HUES48 (cell line): ENCODE results near the gene PINLYP.
"Not testable (repeated sequence)": the region's sequence is repeated elsewhere in the genome, so short reads cannot be mapped to it uniquely, and the experiment has no call there.

Source experiments
- H3K27ac ChIP-seq: one replicate; pipeline ENCODE4 v1.7.0; 2013; ENCODE audit warnings: low read depth, low read length, inconsistent platforms
- H3K27me3 ChIP-seq: 2 replicates; pipeline ENCODE4 v1.6.1; 2013; ENCODE audit warnings: mild to moderate bottlenecking, low read length; ENCODE audit not compliant: control insufficient read depth, insufficient read depth
- H3K36me3 ChIP-seq: 2 replicates; pipeline ENCODE4 v1.6.1; 2013; ENCODE audit warnings: low read length; ENCODE audit not compliant: control insufficient read depth, insufficient read depth
- H3K4me1 ChIP-seq: 2 replicates; pipeline ENCODE4 v1.6.1; 2013; ENCODE audit warnings: mild to moderate bottlenecking, low read length; ENCODE audit not compliant: control insufficient read depth, insufficient read depth
- H3K4me3 ChIP-seq: 2 replicates; pipeline ENCODE4 v1.5.1; 2013; ENCODE audit warnings: mild to moderate bottlenecking, low read depth, low read length
- H3K9ac ChIP-seq: 2 replicates; pipeline ENCODE4 v1.6.1; 2013; ENCODE audit warnings: mild to moderate bottlenecking, low read depth, low read length, moderate library complexity
- H3K9me3 ChIP-seq: 2 replicates; pipeline ENCODE4 v1.6.1; 2013; ENCODE audit warnings: low read length; ENCODE audit not compliant: control insufficient read depth, insufficient read depth

Gene PINLYP

DNA sequence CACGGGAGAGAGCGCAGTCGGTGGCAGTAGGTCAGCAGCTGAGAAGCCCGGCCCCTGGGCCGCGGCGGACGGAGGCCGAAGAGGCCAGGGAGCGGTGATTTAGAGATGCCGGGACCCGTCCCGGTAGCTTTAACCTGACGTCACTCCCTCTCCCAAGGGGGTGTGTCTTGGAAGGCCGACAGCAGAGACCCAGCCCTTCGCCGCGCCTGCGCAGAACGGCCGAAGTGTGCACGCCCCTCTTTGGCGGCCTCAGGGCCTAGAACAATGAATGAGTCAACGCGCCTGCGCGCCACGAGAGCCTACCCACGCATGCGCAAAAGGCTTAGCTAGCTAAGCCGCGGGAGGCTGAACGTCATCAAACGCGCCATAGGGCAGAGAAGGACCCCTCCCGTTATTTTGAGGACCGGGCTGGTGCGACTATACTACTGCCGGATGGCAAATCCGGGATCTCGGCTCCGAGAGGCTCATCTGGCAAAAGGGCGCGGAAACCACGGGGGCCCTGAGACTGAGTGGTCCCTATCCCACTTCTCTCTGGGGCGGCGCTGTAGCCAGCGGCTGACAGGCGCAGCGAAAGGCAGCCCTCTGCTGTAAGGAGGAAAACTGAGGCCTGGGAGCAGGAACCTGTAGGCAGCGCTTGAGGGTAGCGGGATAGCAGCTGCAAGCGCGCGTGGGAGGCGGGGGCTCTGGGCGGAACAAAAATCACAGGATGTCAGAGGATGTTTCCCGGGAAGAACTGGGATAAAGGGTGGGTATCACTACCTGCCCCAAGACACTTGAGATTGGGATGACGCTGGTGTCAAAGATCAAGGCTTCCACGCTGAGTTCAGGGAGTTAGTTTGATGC is 20.6 kb downstream of the PINLYP start, which contains the start of the genes IRGQ and ZNF576:
TSS of gene IRGQ (minus strand) at position 136 of the 843 bp plus-strand sequence. CDS start 796 bp downstream, outside the sequence.
TSS of gene ZNF576 (plus strand) at position 597 of the 843 bp plus-strand sequence. CDS start 514 bp downstream, outside the sequence.
- no peaks in the 10 kb centered on the region for H3K27me3 ChIP-seq
- peak within 1 kb of the TSS; percentile 88 for H3K4me3 ChIP-seq
- H3K4me1 ChIP-seq: peaks cover 9% of the 10 kb centered on the region; the same call in 1 of the 2 replicates
- no peaks in the 10 kb centered on the region for H3K9me3 ChIP-seq
- peak within 1 kb of the TSS; percentile 100 for H3K27ac ChIP-seq
- peaks cover 50% of the 10 kb centered on the region for H3K36me3 ChIP-seq
- peak within 1 kb of the TSS; percentile 96 for H3K9ac ChIP-seq

DNA sequence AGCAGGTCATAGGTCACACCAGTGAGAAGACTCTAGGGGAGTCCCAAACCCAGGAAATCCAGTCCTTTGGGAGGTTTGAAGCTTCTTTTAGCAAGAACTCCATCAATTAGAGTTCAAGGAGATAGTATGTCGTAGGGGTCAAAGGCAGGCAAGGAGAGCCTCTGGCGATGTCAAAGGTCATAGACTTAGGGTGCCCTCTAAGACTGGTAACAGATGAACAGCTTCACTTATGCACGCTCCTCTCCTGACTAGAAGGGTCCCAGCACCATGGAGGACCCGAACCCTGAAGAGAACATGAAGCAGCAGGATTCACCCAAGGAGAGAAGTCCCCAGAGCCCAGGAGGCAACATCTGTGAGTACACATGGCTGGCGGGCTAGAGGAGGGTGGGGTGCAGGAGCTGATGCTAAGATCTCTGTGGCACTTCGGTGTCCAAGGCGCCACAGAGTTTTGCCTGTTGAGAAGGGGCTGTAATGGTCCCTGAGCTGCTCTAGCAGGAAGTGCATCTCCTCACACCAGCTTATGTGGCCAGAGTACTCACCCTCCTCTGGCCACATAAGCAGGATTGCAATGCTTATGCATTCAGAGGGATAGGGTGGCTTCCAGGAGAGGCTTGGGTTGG is 21.4 kb downstream of the PINLYP start:
- Histone ChIP-seq H3K27ac (peak overlapping the region; percentile 100), H3K27me3 (no peaks in the 10 kb centered on the region), H3K9ac (peak overlapping the region; percentile 96), H3K9me3 (no peaks in the 10 kb centered on the region), H3K4me3 (peak overlapping the region; percentile 88), H3K4me1 (peaks cover 9% of the 10 kb centered on the region; the same call in 1 of the 2 replicates), H3K36me3 (peaks cover 47% of the 10 kb centered on the region)

DNA sequence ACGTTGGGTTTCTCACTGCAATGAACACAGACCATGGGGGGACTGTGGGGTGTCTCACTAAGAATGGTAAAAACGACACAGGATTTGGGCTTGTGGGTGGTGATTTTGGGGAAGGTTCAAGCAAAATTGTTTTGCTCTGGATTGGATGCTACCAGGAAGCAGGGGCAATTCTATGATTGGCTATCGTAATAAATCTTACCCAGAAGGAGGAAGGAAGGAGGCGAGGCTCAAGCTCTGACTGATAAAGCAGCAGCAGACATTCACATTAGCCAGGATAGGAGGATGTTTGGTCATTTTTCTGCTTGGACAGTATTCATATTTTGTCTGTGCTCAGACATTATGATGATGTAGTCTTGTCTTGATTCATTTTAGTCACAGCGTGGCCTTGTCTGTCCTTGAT is 22.3 kb downstream of the PINLYP start:
- Histone ChIP-seq H3K9ac (no peak overlapping the region), H3K4me1 (peaks cover 9% of the 10 kb centered on the region; the same call in 1 of the 2 replicates), H3K4me3 (0 out of 2 replicates have a peak overlapping the region, but pooled peaks have one; percentile 88), H3K27me3 (no peaks in the 10 kb centered on the region), H3K36me3 (peaks cover 43% of the 10 kb centered on the region), H3K27ac (no peak overlapping the region), H3K9me3 (no peaks in the 10 kb centered on the region)

DNA sequence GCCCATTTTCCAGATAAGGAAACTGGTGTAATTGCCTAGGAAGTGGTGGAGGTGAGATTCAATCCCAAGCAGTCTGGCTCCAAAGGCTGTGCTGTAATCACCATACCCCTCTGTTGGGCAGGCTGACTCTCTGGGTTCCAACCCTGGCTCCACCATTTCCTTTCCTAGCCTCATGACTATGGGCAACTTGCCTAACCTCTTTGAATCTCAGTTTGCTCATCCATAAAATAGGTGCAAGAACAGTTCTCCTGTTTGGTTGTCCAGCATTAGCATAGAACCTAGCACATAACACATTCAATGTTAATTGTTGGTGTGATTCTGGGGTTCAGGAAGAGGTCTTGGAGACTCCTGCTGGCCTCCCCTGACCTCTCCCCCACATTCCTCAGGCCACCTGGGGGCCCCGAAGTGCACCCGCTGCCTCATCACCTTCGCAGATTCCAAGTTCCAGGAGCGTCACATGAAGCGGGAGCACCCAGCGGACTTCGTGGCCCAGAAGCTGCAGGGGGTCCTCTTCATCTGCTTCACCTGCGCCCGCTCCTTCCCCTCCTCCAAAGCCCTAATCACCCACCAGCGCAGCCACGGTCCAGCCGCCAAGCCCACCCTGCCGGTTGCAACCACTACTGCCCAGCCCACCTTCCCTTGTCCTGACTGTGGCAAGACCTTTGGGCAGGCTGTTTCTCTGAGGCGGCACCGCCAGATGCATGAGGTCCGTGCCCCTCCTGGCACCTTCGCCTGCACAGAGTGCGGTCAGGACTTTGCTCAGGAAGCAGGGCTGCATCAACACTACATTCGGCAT is 23.0 kb downstream of the PINLYP start:
- Histone ChIP-seq H3K4me3 (no peak overlapping the region), H3K9ac (no peak overlapping the region), H3K36me3 (peaks cover 36% of the 10 kb centered on the region), H3K27ac (no peak overlapping the region), H3K4me1 (peaks cover 9% of the 10 kb centered on the region; the same call in 1 of the 2 replicates), H3K27me3 (no peaks in the 10 kb centered on the region), H3K9me3 (no peaks in the 10 kb centered on the region)

DNA sequence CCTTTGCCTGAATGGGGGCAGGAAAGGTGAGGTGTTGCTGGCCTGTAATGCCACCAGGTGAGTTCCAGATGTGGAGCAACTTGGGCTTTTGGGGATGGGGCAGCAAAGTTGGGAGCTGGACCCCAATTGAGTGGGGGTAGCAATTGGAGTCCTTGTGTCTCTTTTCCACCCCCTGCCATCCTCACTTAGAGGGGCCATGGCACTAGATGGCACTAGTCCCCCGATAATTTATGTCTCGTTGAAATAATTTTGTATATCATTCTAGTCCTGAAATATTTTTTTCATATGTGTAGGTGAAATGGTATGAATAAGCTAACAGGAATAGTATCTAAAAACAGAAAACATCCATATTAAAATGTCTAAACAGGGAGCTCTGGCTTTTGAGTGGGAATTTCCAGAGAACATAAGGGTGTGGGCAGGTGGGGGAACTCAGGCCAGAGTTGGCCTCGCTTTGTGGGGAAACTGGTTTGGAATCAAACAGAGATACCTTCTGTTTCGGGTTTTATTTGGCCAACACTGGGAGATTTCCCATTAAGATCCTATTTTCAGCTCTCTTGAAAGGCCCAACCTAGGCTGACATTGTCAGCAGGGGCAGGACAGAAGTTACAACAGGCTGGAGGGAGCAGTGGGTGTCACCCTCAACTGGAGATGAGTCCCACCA is 24.2 kb downstream of the PINLYP start:
- H3K4me3 ChIP-seq: no peak overlapping the region
- no peak overlapping the region for H3K9ac ChIP-seq
- no peak overlapping the region for H3K27ac ChIP-seq
- H3K9me3 ChIP-seq: no peaks in the 10 kb centered on the region
- peaks cover 29% of the 10 kb centered on the region for H3K36me3 ChIP-seq
- peaks cover 9% of the 10 kb centered on the region; the same call in 1 of the 2 replicates for H3K4me1 ChIP-seq
- no peaks in the 10 kb centered on the region for H3K27me3 ChIP-seq

DNA sequence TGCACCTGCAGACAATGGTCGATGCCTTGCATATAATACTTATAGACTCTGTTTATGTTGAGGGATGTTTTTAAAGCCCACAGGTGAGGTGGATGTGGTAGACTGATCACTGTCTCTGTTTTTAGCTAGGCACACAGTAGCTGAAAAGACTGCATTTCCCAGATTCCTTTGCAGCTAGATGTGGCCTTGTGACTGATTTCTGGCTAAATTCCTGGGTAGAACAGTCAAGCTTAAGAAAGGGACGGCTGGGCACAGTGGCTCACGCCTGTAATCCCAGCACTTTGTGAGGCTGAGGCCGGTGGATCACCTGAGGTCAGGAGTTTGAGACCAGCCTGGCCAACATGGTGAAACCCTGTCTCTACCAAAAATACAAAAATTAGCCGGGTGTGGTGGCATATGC is 24.7 kb downstream of the PINLYP start:
- H3K27me3 ChIP-seq, H3K9me3 ChIP-seq, H3K27ac ChIP-seq, H3K4me3 ChIP-seq, H3K9ac ChIP-seq, H3K4me1 ChIP-seq: not testable (repeated sequence)
- peaks cover 29% of the 10 kb centered on the region for H3K36me3 ChIP-seq

DNA sequence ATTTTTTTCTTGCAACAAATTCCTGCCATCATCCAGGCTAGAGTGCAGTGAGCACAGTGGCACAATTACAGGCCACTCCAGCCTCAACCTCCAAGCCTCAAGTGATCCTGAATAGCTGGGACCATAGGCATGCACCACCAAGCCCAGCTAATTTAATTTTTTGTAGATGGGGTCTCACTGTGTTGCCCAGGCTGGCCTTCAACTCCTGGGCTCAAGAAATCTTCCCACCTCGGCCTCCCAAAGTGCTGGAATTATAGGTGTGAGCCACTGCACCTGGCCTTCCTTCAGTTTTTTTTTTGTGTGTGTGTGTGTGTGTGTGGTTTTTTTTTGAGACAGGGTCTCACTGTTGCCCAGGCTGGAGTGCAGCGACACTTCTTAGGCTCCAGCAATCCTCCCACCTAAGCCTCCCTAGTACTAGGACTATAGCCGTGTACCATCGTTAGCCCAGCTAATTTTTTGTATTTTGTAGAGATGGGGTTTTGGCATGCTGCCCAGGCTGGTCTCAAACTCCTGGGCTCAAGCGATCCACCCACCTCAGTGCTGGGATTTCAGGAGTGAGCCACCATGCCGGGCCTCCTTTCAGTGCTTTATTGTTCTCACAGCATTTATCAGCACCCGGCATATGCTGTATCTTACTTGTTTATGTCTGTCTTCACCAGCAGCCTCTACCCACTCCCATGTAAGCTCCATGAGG is 30.4 kb downstream of the PINLYP start:
- Histone ChIP-seq H3K9me3 (no peaks in the 10 kb centered on the region), H3K4me1 (no peaks in the 10 kb centered on the region), H3K36me3 (peaks cover 17% of the 10 kb centered on the region), H3K27ac (no peak overlapping the region), H3K27me3 (no peaks in the 10 kb centered on the region), H3K4me3 (no peak overlapping the region), H3K9ac (no peak overlapping the region)

DNA sequence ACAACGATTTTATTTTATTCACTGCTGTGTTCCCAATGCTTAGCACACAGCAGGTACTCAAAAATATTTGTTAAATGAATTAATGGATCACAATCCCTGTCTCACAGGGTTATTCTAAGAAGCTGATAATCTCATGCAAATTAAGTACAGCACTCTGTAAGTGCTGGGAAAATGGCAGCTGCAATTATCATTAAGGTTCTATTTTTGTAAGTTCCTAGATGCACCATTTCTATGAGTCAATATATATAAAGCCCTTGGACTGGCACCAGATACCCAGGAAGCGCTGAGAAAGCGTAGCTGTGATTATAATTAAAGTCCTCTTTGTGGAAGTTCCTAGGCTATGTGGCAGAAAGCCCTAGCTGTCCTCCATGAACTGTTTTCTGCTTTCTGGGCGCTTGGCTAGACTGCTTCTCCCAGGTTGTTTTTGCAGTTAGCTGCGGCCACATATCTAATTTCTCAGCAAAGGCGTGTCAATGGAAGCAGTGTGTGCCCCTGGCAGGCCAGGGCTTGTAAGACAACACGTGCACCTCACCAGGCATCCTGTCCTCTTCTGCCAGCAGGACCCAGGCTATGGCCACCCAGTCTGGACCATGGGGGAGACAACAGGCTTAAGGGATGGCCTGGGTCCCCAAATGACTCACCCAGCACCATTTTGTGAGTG is 31.1 kb downstream of the PINLYP start:
- H3K4me3 ChIP-seq: no peak overlapping the region
- H3K27me3 ChIP-seq: no peaks in the 10 kb centered on the region
- no peak overlapping the region for H3K27ac ChIP-seq
- no peak overlapping the region for H3K9ac ChIP-seq
- H3K36me3 ChIP-seq: peaks cover 17% of the 10 kb centered on the region
- no peaks in the 10 kb centered on the region for H3K4me1 ChIP-seq
- H3K9me3 ChIP-seq: no peaks in the 10 kb centered on the region

DNA sequence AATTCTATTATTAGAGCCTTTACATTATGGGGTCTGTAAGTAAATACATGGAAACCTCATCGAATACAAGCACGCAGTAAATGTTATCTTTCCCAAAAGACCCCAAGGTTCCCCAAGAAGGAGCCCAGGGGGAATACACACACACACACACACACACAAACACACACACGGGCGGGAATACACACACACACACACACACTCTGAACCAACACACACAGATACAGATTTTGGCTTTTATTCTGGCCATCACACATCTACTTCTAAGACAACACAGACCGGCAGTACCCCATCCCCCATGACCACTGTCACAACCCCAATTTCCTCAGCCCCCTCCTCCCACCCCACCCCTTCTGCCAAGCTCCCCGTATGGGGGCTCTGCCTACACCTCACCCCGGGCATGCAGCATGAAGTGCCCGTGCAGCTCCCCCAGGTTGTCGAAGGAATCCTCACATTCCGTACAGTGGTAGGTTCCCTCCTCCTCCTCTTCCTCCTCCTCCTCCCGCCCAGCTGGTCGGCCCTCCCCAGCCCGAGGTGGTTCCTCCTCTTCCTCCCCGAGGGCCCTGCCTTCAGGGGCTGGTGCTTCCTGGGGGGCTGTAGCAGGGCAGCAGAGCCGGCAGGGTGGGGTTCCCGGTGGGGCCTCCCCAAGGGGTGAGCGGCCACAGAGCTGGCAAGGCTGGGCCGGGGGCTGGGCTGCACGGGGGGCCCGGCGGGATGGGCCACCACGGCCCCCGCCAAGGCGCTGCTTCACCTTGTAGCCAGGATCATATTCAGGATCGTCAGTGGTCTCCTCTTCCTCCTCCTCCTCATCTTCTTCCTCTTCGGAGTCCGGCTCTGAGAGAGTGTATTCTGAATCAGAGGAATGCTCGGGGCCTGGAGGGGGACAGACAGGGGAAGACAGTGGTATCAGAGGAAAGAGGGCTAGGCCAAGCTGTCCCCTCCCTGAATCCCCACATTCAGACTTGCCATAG is 31.9 kb downstream of the PINLYP start:
- no peaks in the 10 kb centered on the region for H3K9me3 ChIP-seq
- no peaks in the 10 kb centered on the region for H3K4me1 ChIP-seq
- H3K36me3 ChIP-seq: peaks cover 21% of the 10 kb centered on the region
- no peaks in the 10 kb centered on the region for H3K27me3 ChIP-seq
- H3K27ac ChIP-seq: no peak overlapping the region
- H3K9ac ChIP-seq: no peak overlapping the region
- no peak overlapping the region for H3K4me3 ChIP-seq
